PC-9 (cell line): ENCODE results near the gene PBX1. TPM values are rescaled to one million over a fixed set of nuclear protein-coding genes. Genes with fewer than 3 reads are reported as not detected.

Experiments
- BruUV-seq: library from RNA; stranded (reverse); fragments of 400-500 nt; replicated peaks from 2 replicates; lab custom pipeline; 2021; lab: Mats Ljungman, UMichigan
- CTCF ChIA-PET: fragments of 300-600 bp; sonication (Branson Sonifier 250); formaldehyde crosslinking; loops from one replicate; lab custom pipeline; 2022; ENCODE audit warnings: antibody characterized with exemption; lab: Charles Lee
- POLR2A ChIA-PET: fragments of 300-600 bp; sonication (Branson Sonifier 250); formaldehyde crosslinking; loops from one replicate; lab custom pipeline; 2022; ENCODE audit warnings: antibody characterized with exemption; ENCODE audit not compliant: unreplicated experiment; lab: Charles Lee
- DNase-seq, 2 experiments: peaks; one replicate each; pipeline versions ENCODE4 v3.0.0 to v3.0.0-alpha.2; 2015 to 2022; ENCODE audit warnings: mixed read lengths in 1 of 2
- H2AFZ ChIP-seq: fragments of 200-600 bp; sonication (generic); 2 replicates; pipeline ENCODE4 v1.8.1; 2017; ENCODE audit warnings: antibody characterized with exemption
- H3F3A ChIP-seq: fragments of 200-600 bp; sonication (generic); 2 replicates; pipeline ENCODE4 v1.8.1; 2017; ENCODE audit warnings: antibody characterized with exemption, mild to moderate bottlenecking, low read depth; ENCODE audit not compliant: insufficient read depth
- H3K27ac ChIP-seq: fragments of 200-600 bp; sonication (generic); 2 replicates; pipeline ENCODE4 v1.6.1; 2016; ENCODE audit warnings: mixed run types
- H3K27me3 ChIP-seq: fragments of 200-600 bp; sonication (generic); 2 replicates; pipeline ENCODE4 v1.6.1; 2016; ENCODE audit warnings: low read depth, mixed run types; ENCODE audit not compliant: insufficient read depth
- H3K36me3 ChIP-seq: fragments of 200-600 bp; sonication (generic); 2 replicates; pipeline ENCODE4 v1.6.1; 2016; ENCODE audit warnings: low read depth, mixed run types
- H3K4me1 ChIP-seq: fragments of 200-600 bp; sonication (generic); replicated peaks from 2 replicates; pipeline ENCODE4 v1.6.1; 2016; ENCODE audit warnings: mixed run types; ENCODE audit not compliant: insufficient read depth
- H3K4me2 ChIP-seq: fragments of 200-600 bp; sonication (generic); 2 replicates; pipeline ENCODE4 v1.6.1; 2017; ENCODE audit warnings: mixed run types
- H3K4me3 ChIP-seq: fragments of 200-600 bp; sonication (generic); 2 replicates; pipeline ENCODE4 v1.6.1; 2016; ENCODE audit warnings: mixed run types
- H3K79me2 ChIP-seq: fragments of 200-600 bp; sonication (generic); 2 replicates; pipeline ENCODE4 v1.6.1; 2017; ENCODE audit warnings: low read depth, mixed run types
- H3K9me2 ChIP-seq: fragments of 200-600 bp; sonication (generic); 2 replicates; pipeline ENCODE4 v1.8.1; 2017; ENCODE audit warnings: mild to moderate bottlenecking; ENCODE audit not compliant: insufficient read depth
- H3K9me3 ChIP-seq: fragments of 200-600 bp; sonication (generic); 2 replicates; pipeline ENCODE4 v1.8.1; 2016; ENCODE audit warnings: low read depth; ENCODE audit not compliant: insufficient read depth
- H4K20me1 ChIP-seq: fragments of 200-600 bp; sonication (generic); 2 replicates; pipeline ENCODE4 v1.8.1; 2017; ENCODE audit not compliant: insufficient read depth
- CTCF ChIP-seq: fragments of 200-600 bp; sonication (generic); conservative IDR thresholded peaks from 2 replicates; pipeline ENCODE4 v1.6.1; 2017; ENCODE audit warnings: mixed run types, antibody characterized with exemption, mild to moderate bottlenecking, moderate library complexity
- EZH2 ChIP-seq: fragments of 200-600 bp; sonication (generic); IDR thresholded peaks from 2 replicates; pipeline ENCODE4 v1.8.0; 2017; ENCODE audit warnings: antibody characterized with exemption, low read depth
- intact Hi-C: fragments of 100-400 bp; cut with micrococcal nuclease; formaldehyde crosslinking; loops from one replicate; pipeline ENCODE4 v1.10.0; 2022; ENCODE audit not compliant: unreplicated experiment
- total RNA-seq: library from RNA; stranded (reverse); gene quantifications from 2 replicates; pipeline ENCODE4 v1.2.3, GENCODE V29; 2021

The PBX1 gene
- total RNA-seq, 1 experiment from 2014 or later, result 57.7 TPM

- ChIA-PET POLR2A (no interaction called here), CTCF (no interaction called here)
- no TSS peak for BruUV-seq
- no peaks in the 10 kb centered on the region for H4K20me1 ChIP-seq
- peaks cover 76% of the 10 kb centered on the region for H3K79me2 ChIP-seq
- no peaks in the 10 kb centered on the region for H3K27me3 ChIP-seq
- intact Hi-C loops, result loop anchor here (5.0 kb wide), 1 partner anchor 223 kb away; no protein-coding TSS in a partner anchor
- no peaks in the 10 kb centered on the region for H3K9me3 ChIP-seq
- 0 out of 2 replicates have a peak, but pooled peaks cover 18% of the 10 kb centered on the region for H3K36me3 ChIP-seq
- H3K4me3 ChIP-seq, result no peak overlapping the region
- H3K4me1 ChIP-seq, result peaks cover 33% of the 10 kb centered on the region
- no peak for DNase-seq
- TF ChIP-seq EZH2 (no peak), CTCF (no peak)
- no peak overlapping the region for H3K4me2 ChIP-seq
- H3K9me2 ChIP-seq, result no peaks in the 10 kb centered on the region
- no peak overlapping the region for H2AFZ ChIP-seq
- no peak overlapping the region for H3K27ac ChIP-seq
- H3F3A ChIP-seq, result peaks cover 6% of the 10 kb centered on the region
Measured at GRCh38 chr1:164564378-164564777, 5.4 kb downstream of the PBX1 start.

- POLR2A ChIA-PET, result no interaction called here
- no peak for TF ChIP-seq CTCF
- no peak for TF ChIP-seq EZH2
- Histone ChIP-seq H3K27ac (no peak overlapping the region), H3K4me3 (no peak overlapping the region), H3K4me2 (0 out of 2 replicates have a peak overlapping the region, but pooled peaks have one; percentile 14), H3K79me2 (peaks cover 76% of the 10 kb centered on the region), H3K9me2 (no peaks in the 10 kb centered on the region), H4K20me1 (no peaks in the 10 kb centered on the region), H3F3A (no peaks in the 10 kb centered on the region; the same call in 1 of the 2 replicates), H3K27me3 (no peaks in the 10 kb centered on the region), H2AFZ (no peak overlapping the region), H3K4me1 (peaks cover 33% of the 10 kb centered on the region), H3K9me3 (no peaks in the 10 kb centered on the region), H3K36me3 (0 out of 2 replicates have a peak, but pooled peaks cover 19% of the 10 kb centered on the region)
- CTCF ChIA-PET, result no interaction called here
- intact Hi-C loops, result no loop called here
- BruUV-seq, result no TSS peak
- no peak for DNase-seq
Measured at GRCh38 chr1:164565357-164565756, 6.4 kb downstream of the PBX1 start.

- no peaks in the 10 kb centered on the region; the same call in 1 of the 2 replicates for H3F3A ChIP-seq
- no peaks in the 10 kb centered on the region for H4K20me1 ChIP-seq
- DNase-seq, result no peak
- no TSS peak for BruUV-seq
- peaks cover 22% of the 10 kb centered on the region for H3K4me1 ChIP-seq
- H3K27me3 ChIP-seq, result no peaks in the 10 kb centered on the region
- TF ChIP-seq EZH2, result no peak
- TF ChIP-seq CTCF, result no peak
- H3K79me2 ChIP-seq, result peaks cover 61% of the 10 kb centered on the region
- H3K4me3 ChIP-seq, result no peak overlapping the region
- H3K9me3 ChIP-seq, result no peaks in the 10 kb centered on the region
- H3K4me2 ChIP-seq, result no peak overlapping the region
- POLR2A ChIA-PET, result no interaction called here
- CTCF ChIA-PET, result no interaction called here
- H3K9me2 ChIP-seq, result no peaks in the 10 kb centered on the region
- H2AFZ ChIP-seq, result no peak overlapping the region
- intact Hi-C loops, result no loop called here
- H3K36me3 ChIP-seq, result peaks cover 36% of the 10 kb centered on the region; the same call in 1 of the 2 replicates
- H3K27ac ChIP-seq, result no peak overlapping the region
Measured at GRCh38 chr1:164567774-164568173, 8.8 kb downstream of the PBX1 start.
